Stimulated activated CD8-positive, alpha-beta memory T cell treated with anti-CD3 and anti-CD28 coated beads, Interleukin-12 subunit alpha, Interleukin-12 subunit beta, amount 100 ng/mL, for 4 hours (primary cell): ENCODE data around the gene TMEM232.
"Not testable (repeated sequence)": the region's sequence is repeated elsewhere in the genome, so short reads cannot be mapped to it uniquely, and the experiment has no call there.

ENCODE experiments used
- DNase-seq: peaks from one replicate; pipeline ENCODE4 v3.0.0-alpha.2; 2020; ENCODE audit warnings: low read depth

TMEM232 gene

GRCh38 chr5:110707260-110707844 lies 19.1 kb downstream of the TMEM232 start:
- DNase-seq, result no peak

DNA sequence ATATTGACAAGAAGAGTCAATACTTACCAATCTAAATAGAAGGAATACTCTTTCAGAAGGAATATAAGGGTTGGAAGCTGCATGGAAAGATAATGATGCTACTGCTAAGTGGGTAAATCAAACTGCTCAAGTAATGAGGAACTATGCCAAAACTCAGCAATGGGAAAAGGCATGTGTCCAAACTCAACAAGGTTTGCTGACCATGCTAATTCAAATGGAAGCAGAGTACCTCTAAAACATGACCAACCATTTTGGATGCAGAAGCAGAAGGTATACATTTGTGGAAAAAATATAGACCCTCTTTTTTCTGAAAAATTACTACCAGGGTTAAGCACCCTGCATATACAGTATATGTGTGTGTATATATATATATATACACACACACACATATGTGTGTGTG lies 21.1 kb downstream of the TMEM232 start:
- no peak for DNase-seq

- no peak for DNase-seq
These were observed 23.0 kb downstream of the TMEM232 start for GRCh38 chr5:110703481-110703880.

DNA sequence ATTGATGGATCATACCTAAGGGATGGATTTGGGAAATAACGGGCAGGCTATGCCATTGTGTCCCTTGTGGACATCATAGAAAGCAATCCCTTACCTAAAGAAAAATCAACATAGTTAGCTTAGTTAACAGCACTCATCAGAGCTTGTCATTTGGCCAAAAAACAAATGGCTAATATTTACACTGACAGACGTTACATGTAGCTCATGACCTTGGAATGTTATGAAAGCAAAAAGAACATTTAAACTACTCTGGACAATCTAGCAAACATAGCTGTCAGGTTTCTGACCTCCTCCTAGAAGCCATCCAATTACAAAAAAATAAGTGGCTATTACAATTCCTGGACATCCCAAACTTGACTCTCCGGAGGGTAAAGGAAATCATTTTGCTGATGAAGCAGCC lies 23.8 kb downstream of the TMEM232 start:
- no peak for DNase-seq

- DNase-seq, result no peak
These were observed 24.2 kb downstream of the TMEM232 start for GRCh38 chr5:110702300-110702699.

DNA sequence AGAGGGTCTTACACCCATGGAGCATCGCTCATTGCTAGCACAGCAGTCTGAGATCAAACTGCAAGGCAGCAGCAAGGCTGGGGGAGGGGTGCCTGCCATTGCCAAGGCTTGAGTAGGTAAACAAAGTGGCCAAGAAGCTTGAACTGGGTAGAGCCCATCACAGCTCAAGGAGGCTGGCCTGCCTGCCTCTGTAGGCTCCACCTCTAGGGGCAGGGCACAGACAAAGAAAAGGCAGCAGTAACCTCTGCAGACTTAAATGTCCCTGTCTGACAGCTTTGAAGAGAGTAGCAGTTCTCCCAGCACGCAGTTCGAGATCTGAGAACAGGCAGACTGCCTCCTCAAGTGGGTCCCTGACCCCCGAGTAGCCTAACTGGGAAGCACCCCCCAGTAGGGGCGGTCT lies 33.8 kb downstream of the TMEM232 start:
- not testable (repeated sequence) for DNase-seq

DNA sequence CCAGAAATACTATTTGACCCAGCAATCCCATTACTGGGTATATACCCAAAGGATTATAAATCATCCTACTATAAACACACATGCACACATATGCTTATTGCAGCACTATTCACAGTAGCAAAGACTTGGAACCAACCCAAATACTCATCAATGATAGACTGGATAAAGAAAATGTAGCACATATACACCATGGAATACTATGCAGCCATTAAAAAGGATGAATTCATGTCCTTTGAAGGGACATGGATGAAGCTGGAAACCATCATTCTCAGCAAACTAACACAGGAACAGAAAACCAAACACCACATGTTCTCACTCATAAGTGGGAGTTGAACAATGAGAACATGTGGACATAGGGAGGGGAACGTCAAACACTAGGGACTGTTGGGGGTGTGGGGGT lies 35.9 kb downstream of the TMEM232 start:
- DNase-seq, result not testable (repeated sequence)

GRCh38 chr5:110687485-110687884 lies 39.0 kb downstream of the TMEM232 start:
- DNase-seq, result no peak

GRCh38 chr5:110686270-110686669 lies 40.2 kb downstream of the TMEM232 start:
- DNase-seq, result no peak

DNA sequence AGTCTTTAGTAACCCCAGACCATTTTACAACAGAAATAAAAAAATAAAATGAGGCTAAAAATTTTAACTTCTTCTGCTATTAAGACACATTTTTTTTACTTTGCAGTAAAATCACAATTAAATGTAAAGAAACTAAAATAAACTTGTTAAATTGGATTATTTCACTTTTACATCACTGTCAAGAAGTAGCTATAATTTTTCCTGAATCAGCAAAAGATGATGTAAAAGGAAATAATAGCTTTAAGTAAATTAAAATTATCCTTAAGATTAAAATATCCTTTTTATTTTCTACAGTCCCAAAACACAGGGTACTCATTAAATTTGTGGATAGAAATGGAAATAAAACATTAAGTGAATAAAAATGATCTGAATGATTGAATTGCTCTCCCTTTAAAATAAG lies 44.5 kb downstream of the TMEM232 start:
- DNase-seq, result no peak

DNA sequence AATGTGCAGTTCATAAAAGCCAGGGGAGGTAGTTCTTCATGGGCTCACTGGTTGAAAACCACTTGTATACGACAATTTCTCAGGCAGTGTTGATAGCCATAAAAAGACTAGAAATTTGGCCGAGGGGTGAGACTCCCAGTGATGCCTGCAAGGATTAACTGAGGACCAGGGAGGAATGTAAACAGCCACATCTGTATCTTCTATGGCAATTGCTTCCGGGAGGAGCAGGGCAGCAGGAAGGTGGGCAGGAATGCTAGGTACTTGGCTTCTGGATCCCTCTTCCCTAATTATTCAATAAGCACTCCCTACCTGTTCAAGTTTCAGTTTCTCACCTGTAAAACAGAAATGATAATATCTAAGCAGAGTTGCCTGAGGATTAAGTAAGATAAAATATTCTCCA lies 45.4 kb downstream of the TMEM232 start:
- no peak for DNase-seq

DNA sequence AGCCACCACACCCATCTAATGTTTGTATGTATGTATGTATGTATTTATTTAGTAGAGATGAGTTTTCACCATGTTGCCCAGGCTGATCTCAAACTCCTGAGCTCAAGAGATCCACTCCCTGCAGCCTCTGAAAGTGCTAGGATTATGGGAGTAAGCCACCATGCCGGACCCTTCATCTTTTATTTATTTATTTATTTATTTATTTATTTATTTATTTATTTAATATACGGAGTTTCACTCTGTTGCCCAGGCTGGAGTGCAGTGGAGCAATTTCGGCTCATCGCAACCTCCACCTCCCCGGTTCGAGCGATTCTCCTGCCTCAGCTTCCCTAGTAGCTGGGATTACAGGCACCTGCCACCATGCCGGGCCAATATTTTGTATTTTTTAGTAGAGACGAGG lies 49.9 kb downstream of the TMEM232 start:
- not testable (repeated sequence) for DNase-seq

DNA sequence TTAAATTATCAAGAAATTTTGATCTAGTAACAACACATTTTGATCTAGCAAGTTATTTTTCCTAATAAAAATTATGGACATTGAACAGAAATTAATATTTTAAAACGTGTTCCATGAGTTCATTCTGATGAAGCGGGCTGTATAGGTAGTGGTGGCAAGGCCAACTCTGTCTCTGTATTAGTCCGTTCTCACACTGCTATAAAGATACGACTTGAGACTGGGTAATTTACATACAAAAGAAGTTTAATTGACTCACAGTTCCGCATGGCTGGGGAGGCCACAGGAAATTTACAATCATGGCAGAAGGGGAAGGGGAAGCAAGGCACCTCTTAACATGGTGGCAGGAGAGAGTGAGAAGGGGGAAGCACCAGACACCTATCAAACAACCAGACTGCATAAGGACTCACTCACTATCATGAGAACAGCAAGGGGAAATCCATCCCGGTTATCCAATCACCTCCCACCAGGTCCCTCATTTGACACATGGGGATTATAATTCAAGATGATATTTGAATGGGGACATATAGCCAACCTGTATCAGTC lies 61.2 kb downstream of the TMEM232 start:
- no peak for DNase-seq

DNA sequence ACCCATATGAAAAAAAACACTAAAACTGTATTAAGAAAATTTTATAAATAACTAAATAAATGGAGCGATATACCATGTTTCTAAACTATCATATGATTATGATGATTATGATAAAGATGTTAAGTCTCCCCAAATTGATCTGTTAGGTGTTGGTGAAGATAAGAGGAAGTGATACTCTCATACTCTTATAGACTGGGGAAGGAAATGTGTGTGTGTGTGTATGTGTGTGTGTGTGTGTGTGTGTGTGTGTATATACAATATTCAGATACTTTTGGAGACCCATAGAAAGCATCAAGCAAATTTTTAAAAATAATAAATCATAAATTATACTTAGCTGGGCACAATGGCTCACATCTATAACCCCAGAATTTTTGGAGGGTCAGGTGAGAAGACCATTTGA lies 62.9 kb downstream of the TMEM232 start:
- no peak for DNase-seq

GRCh38 chr5:110658006-110658405 lies 68.5 kb downstream of the TMEM232 start:
- no peak for DNase-seq

DNA sequence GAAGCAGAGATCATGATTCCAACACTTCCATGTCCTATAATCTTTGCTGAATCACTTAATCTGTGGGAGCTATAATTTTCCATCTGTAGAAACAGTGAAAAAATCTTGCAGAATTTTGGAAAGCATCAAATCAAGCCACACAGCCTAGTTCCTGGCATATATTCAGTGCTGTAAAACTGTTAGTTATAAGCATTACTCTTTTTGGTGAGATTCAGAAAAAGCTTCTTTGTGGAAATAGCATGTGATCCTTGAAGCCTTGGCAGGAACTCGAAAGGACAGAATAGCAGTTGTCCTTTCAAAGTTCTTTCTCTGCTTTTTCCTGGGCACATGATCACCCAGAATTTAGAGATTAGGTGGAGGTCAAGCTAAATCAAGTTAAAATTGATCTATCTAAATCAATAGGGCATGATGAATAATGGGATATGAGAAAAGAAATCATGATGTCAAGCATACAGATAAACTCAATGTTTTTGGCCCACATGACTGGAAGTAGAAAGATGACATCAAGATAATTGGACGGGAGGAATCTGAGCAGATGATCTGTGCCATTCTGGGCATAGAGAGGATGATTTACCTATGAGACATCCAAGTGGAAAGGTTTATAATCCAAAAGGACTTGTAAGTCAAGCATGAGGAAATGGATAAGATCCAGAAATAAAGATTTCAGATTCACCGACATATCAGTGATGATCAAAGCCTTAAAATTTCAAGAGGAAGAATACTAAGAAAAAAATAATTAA lies 73.1 kb downstream of the TMEM232 start:
- DNase-seq, result no peak

GRCh38 chr5:110651507-110651906 lies 75.0 kb downstream of the TMEM232 start:
- no peak for DNase-seq

GRCh38 chr5:110644357-110644756 lies 82.1 kb downstream of the TMEM232 start:
- no peak for DNase-seq

DNA sequence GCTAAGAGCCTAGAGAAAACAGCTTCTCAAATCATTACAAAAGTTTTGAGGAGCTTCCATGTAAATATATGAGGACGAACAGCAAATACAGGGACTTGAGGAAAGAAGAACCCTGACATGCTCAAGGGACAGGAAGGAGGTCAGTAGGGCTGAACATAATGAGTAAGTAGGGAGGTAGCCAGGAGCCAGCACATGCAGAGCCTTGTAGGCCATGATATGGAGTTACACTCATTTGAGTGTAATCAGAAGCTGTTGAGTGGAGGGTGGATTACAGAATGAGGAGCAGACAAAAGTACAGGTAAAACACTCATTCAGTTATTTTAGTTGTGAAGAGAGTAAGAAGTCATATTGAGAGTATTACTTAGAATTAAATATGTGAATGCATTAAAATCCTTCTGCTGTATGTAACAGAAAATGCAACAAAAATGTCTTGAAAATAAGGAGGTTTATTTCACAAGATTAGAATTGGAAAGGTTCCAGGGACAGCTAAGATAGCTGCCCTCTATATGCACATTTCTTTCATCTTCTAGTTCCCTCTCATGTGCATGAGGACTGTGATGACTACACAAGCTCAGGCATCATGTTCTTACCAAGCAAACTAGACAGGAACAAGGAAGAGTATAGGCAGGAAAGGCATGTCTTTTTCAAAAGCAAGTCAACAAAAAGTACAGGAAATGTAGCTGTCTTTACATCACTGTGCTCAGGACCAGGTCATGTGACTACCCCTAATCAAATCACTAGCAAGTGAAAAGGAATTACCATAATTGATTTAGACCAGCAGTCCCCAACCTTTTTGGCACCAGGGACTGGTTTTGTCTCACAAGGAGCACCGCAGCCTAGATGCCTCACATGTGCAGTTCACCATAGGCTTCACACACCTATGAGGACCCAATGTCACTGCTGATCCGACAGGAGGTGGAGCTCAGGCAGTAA lies 87.2 kb downstream of the TMEM232 start:
- DNase-seq, result no peak

DNA sequence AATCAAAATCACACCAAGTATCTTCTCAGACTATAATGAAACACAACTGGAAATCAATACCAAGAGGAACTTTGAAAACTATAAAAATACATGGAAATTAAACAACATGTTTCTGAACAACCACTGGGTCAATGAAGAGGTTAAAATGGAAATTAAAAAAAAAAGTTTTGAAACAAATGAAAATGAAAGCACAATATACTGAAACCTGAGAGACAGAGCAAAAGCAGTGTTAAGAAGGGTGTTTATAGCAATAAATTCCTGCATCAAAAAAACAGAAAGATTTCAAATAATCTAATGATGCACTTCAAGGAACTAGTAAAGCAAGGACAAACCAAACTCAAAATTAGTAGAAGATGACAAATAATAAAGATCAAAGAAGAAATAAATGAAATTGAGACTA lies 92.0 kb downstream of the TMEM232 start:
- no peak for DNase-seq

DNA sequence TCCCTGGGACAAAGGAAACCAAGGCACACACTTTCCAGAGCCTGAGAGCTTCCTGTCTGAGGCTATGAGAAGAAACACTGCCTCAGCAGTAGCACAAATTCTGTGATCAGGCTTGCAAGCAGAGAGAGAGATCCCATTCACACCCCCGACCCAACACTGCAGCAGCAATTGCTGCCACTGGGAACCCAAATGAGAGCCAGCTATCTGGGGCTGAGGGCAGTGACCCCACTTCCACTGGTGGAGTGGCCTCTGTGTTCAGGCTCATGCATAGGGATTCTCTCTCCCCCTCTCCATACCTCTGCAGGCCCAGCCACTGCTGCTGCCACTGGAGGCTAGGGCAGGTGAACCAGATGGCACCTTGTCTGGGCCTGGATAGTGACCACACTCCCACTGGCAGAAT lies 95.2 kb downstream of the TMEM232 start:
- no peak for DNase-seq

DNA sequence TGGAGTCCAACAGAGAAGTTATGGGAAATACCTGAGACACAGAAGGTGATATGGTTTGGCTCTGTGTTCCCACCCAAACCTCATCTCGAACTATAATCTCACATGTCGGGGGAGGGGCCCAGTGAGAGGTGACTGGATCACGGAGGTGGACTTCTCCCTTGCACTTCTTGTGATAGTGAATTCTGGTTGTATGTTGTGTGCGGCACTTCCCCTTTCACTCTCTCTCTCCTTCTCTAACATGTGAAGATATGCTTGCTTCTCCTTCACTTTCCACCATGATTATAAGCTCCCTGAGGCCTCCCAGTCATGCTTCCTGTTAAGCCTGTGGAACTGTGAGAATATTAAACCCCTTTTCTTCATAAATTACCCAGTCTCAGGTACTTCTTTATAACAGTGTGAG lies 96.1 kb downstream of the TMEM232 start:
- no peak for DNase-seq
